GM20431 (cell line): ENCODE measurements around the gene GRB10.
"Not testable (repeated sequence)": the region's sequence is repeated elsewhere in the genome, so short reads cannot be mapped to it uniquely, and the experiment has no call there.

Source experiments
- in situ Hi-C: fragments of 300-500 bp; cut with MseI, MboI; formaldehyde crosslinking; loops from one replicate; pipeline ENCODE4 v1.15.0; 2020; ENCODE audit warnings: low sequenced_read_pairs; ENCODE audit not compliant: unreplicated experiment

The GRB10 gene

DNA sequence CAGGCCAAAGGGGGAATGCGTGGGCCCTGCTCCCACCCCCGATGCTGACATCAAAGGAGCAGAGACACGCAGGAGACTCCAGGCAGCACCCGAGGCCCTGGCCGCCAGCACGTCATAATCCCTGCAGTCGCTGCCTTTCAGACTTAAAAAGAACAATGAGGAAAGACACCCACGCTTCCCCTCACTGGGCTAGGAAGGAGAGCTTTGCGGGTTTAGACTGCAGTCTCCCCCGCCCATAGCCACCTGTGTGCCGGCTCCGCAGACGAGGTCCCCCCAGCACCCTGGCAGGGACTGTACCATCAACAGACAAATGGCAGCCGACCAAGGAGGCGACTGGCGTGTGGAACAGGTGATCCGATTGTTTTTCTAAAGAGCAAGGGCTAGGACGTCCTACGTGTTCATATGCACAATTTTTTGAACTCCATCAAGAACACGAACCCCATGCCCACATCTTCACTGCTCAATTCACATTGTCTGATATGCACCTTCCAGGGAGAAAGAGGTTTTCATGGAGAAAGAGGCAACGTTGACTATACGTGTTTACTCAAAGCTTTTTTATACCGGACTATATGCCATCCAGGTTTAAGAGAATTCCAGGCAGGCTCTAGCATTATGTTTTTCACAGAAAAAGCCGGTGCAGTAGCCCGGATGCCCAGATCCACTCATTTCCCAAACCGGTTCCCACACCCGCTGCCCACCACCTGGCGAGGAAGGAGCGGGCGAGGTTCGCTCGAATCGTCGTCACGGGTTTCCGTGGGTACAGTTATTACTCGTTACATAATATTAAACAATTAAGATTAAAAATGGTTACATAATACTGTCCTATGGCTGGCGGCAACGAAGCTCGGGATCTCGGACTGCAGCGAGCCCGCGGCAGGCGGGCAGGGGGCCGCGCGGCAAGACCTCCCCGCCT, 1.1 kb downstream of the GRB10 start:
- in situ Hi-C loops = no loop called here

DNA sequence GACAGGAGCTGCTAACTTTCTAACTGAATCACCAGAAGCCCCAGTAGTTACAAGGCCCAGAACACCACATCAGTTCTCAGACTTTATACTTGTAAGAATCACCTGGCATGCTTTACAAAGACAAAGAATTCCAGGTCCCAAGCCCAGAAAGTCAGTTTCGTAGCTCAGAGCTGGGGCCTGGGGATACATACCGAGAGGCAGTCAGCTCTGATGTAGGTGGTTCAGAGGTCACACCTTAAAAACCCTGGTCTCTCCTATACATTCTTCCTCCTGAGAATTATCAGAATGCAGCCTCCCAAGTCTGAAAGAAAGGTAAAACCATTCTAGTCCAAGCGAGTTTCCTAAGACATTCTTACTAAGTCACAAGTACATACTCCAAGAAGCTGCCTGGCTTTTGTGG, 2.3 kb downstream of the GRB10 start:
- in situ Hi-C loops = no loop called here

DNA sequence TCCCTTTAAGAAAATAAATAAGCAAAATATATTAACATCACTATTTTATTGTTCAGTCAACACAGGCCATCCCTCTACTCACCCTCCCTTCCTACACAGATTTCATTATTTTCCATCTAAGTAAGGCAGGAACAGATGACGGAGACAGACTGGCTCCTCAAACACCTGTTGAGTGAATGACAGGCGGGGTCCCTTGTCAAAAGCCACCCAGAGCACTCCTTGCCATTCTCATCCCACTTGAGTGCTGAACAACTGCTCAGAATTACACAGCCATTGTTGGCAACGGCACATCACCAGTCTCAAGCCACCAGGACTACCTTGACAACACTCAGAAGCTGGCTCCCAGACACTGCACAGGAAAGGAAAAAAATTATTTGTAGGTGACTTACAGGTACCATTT, 3.3 kb downstream of the GRB10 start:
- in situ Hi-C loops = no loop called here

DNA sequence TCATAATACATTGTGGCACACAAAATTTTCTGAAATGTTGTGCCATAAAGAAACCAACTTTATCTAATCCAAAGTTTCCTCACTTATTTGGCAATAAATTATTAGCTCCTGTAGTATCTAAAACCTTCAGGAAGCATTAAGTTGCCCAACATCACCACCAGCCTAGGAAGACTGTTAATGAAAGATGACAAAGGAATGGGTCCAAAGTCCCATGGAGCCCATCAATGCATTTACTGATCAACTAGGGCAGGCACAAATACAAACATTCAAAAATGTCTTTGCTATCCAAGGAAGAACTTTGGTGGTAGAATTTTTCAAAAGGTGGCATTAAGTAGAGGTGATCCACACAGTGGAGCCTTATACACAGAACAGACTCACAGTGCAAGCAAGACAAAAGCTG, 4.5 kb downstream of the GRB10 start:
- in situ Hi-C loops = no loop called here

DNA sequence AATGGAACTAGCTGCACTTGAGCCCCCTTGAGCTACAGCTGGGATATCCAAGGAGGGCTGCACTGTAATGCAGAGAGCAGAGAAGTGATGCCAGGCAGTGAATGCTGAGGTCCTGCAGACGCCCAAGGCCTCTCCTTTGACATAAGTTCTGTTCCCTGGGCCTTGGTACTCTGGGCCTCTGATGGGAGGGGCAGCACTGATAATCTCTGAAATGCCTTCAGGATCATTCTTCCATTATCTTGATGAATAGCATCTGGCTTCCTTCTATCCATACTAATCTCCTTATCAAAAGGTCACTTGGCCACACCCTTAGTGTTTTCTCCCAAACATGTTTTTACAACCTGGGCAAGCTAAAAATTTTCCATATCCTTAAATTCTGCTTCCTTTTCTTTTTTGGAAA, 6.9 kb downstream of the GRB10 start:
- in situ Hi-C loops = no loop called here

DNA sequence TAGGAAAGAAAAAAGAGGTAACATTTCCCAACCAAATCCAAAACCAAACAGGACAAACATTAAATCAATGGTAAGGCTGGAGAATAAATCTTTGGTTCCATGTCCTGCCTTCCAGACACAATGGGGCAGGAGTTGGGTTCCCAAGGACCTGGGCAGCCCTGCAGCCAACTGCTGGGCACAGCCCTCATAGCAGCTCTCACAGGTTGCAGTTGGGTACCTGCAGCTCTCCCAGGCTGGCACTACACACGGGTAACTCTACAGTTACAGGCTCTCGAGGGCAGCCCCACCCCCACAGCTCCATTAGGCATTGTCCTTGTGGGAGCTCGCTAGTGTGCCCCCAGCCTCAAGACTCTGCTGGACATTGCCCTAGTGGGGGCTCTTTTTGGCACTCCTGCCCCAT, 7.5 kb downstream of the GRB10 start:
- in situ Hi-C loops = no loop called here

DNA sequence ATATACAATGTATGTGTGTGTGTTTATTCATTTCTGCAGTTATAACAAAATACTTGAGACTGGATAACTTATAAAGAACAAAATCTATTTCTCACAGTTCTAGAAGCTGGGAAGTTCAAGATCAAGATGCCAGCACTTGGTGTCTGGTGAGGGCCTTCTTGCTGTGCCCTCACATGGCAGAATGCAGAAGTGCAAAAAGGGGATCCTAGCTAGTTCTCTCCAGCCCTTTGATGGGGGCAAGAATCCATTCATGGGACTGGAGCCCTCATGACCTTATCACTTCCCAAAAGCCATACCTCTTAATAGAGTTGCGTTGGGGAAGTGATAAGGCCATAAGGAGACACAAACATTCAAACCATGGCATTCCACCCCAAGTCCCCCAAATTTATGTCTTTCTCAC, 8.4 kb downstream of the GRB10 start:
- in situ Hi-C loops = no loop called here

DNA sequence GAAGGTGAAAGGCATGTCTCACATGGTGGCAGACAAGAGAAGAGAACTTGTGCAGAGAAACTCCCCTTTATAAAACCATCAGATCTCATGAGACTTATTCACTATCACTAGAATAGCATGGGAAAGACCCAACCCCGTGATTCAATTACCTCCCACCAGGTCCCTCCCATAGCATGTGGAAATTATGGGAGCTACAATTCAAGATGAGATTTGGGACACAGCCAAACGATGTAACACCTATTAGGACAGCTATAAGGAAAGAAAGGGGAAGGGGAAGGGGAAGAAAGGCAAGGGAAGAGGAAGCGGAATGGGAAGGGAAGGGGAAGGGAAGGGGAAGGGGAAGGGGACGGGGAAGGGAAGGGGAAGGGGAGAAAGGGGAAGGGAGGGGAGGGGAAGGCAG, 9.6 kb downstream of the GRB10 start:
- in situ Hi-C loops = not testable (repeated sequence)

DNA sequence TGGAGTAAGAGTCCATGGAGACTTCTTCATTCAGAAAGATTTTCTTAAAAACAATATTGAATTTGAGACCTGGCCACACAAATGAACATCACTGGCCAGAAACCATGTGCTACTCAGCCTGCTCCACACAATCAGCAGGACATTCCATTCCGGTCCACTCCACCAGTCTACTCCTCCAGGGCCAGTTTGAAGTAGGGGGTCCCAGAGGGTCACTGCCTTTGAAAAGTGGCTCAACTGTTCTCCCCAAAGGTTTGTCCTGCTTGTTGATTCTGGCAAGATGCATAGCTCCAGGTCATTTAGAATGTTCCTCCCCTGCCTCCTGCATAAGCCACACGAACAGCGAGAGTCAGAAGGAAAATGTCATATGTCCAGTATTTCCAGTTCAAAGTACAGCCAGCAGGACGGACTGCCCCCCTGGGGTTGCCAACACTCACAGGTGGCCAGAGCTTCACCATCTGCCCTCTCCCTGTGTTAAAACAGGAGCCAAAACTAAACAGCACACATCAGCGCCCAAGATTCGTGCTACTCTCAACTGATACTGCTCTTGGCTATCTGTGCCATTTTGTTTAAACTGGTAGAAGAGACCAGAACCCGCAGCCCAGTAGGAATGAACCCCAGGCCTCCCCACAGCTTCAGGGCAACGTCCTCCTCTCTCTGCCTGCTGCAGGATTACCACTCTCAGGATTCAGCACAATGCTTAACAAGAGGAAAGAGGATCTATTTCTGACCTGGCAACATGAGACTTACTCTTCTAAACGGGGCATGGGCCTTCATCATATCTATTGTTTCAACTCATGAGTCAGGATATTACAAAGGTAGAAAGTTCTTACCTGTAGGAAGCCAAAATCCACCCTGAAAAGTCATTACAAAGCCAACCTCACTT, 11.3 kb downstream of the GRB10 start:
- in situ Hi-C loops = no loop called here

DNA sequence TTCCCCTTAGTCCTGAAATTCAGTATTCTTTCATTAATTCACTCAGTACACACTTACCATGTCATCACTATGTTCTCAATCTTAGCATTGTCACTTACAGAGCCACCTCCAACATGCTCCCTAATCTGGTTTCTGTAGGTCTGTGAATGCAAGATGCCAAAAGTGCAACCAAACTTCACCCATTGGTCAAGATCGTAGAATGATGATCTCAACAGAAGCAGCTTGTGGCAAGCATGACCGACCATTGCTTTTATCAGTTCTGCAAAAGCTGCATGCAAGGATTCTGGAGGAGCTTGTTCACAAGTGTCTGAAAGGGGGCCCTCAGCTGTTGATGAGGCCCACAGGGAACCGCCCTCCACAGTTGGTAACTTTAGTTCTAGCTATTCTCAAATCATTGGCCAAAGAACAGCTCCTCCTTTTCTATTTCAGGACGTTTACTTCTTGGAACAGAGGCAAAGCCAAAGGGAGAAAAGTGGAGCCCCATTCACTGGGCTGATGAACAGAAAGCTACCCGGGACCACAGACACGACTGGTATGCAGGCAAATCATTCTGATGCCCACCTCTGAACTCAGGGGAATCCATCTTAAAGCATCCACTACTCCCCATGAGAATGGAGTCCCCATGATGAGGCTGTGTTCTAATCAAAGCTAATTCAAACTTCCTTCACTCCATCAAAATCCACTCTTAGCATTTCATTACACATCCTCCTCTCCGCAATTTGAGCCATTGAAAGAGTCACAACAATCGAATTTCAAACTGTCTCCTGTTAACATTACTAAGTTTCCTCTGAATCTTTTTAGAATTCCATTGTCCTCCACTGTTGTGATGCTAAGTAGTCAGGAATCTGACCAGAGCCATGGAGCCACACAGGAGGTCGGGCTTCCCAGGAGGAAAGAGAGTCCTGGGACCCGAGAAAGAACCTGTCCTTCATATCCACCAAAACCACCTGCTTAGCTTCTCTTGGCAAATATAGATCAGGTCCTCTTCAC, 13.9 kb downstream of the GRB10 start:
- in situ Hi-C loops = no loop called here

DNA sequence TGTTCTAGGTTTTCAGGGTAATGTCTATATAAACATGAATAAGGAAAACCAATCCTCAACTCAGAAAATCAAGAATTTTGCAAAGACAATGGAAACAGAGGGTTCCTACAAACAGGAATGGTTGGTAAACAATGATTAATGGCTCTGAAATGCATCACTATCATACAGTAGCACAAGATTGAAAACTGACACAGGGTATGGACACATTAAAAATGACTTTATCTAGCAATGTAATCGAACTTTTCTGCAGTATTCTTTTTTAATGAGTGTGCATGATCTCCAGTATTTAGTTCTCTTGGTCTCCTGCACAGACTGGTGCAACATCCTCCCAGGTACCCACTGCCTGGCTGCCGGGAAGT, 15.9 kb downstream of the GRB10 start:
- in situ Hi-C loops = no loop called here

DNA sequence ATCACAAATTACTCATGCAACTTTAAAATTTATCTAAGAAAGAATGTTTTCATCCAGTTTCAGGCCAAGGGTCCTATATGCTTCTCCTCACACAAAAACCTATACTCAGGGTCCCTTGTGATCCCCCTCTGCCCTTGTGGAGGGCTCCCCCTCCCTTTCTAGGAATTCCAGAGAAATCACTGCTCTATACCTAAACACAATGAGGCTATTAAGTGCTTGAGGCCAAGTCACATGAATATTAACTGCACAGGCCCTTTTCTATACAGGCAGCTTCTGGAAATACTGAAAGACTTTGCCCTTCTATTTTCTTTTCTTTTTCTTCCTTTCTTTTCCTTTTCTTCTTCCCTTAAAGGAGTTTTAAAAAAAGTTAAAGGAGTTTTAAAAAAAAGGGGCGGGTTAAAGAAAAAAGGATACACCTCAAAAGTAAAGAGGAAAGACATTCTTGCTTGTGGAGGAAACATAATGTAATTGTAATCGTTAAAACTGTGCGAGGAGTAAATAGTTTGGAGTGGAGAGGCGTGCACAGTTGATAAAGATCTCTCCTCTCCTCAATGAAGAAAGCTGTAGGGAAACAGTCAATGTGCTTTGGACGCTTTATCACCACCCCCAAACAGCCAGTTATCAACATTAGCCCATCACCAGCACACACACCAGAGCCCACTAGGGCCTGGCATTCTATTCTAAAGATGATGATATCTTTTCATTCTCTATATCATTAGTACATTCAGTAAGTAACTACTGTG, 16.4 kb downstream of the GRB10 start:
- in situ Hi-C loops = no loop called here

DNA sequence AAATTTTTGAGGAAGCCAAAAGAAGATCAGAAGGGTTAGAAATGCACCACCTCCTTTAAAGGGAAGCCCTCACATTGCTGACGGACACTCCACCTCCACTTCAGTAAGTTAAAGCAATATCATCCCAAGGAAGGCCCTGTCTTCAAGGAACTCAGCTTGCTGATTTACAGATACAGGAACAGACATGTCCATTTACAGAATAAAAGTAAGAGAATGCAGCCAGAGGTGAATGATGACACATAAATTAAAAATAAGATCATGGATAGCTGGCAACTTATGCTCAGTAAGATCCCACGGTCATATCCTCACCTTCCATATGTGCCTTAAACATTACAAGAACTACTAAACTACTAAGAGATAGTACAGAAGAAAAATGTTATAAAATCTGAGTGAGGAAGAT, 20.4 kb downstream of the GRB10 start:
- in situ Hi-C loops = no loop called here

DNA sequence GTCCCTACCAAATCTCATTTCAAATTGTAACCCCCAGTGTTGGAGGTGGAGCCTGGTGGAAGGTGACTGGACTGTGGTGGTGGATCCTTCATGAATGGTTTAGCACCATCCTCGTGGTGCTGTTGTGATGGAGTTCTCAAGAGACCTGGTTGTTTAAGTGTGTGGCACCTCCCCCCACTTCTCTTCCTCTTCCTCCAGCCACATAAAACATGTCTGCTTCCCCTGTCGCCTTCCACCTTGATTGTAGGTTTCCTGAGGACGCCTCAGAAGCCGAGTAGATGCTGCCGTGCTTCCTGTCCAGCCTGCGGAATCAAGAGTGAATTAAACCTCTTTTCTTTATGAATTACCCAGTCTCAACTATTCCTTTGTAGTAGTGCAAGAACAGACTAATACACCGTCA, 21.0 kb downstream of the GRB10 start:
- in situ Hi-C loops = no loop called here

DNA sequence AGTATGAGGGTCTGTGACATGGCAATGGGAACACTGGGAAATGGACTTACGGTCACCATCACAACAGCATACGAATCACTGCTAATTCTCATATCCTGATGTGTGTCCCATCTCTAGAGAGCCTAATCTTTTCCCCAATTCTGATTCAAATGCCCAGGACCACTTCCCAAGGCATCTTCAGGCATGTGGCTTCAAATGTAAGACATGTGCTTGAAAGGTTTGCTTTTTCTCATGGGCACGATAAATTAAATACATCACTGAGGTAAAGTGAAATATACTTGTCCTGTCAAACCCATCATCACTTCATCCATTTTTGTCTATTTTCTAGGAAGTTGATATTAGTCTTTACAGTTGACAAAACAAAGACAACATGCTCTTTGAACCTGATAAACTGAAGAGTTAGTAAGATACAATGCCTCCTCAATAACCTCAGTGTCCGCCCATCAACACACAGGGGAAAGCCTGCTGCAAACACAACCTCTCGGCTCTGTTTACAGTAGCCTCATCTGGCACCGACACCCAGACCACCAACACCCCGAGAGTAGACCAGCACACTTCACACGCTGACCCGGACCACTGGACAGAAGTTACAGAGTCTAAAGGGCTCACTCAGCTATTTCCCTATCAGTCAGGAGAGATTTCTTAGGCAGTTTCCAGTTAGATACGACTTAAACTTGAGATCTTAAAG, 24.8 kb downstream of the GRB10 start:
- in situ Hi-C loops = no loop called here

DNA sequence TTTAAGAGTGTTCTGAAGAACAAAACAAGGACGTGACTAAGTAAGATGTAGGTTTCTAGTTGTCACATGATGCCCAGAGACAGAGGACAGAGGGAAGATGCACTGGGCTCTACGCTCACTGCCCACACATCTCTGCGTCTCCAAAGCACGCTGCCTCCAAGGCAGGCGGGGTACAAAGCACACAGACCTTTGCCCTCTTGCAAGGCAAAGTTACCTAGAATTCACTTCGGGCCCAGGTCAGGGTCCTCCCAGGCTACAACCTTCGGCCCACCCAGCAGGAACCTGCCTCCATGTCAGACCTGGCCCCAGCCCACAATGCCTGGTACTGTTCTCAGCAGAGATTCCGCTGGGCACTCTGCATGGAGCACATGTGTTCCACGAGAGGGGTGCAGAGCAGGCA, 26.5 kb downstream of the GRB10 start:
- in situ Hi-C loops = no loop called here

DNA sequence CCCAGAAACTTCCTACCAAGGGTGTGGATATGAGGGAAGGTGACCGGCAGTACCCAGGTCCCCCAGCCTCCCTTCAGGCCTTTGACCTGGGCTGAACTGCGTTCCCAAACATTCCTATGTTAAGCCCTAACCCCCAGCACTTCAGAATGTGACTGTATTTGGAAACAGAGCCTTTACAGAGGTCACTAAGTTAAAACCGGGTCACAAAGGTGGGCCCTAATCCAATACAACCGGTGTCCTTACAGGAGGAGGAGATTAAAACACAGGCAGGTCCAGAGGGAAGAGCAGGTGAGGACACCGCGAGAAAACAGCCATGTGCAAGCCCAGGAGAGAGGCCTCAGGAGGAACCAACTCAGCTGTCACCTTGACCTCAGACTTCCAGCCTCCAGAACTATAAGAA, 28.0 kb downstream of the GRB10 start:
- in situ Hi-C loops = no loop called here

DNA sequence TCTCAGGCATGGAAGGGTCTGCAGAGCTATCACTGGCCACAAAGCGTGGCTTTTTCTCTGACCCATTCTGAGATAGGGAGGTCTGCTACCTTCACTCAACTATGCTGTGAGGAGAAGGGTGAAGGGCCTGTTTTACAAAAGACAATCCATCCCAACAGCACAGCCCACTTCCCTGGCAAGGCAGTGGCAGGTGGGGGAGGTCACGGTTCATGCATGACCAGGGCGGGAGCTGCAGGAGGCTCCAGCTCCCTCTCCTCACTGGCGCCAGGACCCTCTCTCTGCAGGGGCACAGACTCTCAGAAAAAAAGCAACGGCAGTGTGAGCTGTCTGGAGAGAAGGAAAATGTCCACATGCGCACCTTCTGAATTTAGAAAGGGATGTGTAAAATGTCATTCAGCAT, 28.5 kb downstream of the GRB10 start:
- in situ Hi-C loops = no loop called here

DNA sequence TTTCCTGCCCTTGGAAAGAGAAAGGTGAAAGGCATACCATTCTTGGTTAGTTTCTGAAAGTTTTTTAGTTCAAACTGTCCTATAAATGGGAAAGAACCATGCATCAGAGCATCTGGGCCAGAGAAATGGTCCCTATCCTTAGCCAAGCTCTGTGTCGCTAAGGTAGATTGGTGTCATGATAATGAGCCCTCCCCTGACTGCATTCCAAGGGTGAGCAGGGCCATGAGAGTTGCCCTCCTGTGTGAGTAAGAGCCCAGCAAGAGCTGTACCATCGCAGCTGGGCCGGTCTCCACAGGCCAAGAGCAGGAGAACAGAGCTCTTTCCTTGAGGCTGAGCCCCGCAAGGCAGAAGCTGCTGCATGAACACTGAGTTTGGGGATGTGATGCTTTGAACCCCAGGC, 30.3 kb downstream of the GRB10 start:
- in situ Hi-C loops = no loop called here
